B cell (primary cell): ENCODE results near the gene NPAS2. TPM values are rescaled to one million over a fixed set of nuclear protein-coding genes. Genes with fewer than 3 reads are reported as not detected.

Experiments
- ATAC-seq: fragments of 200-7000 bp; cut with Tn5 transposase; one replicate; pipeline ENCODE4 v1.10.0; 2021; ENCODE audit warnings: low read depth, mild to moderate bottlenecking, moderate number of reproducible peaks, moderate library complexity
- CTCF ChIA-PET: fragments of 350-600 bp; sonication (Branson Sonifier 250); formaldehyde crosslinking; loops from one replicate; lab custom pipeline; 2021; ENCODE audit warnings: antibody characterized with exemption, inconsistent platforms; lab: Charles Lee
- POLR2A ChIA-PET: fragments of 350-600 bp; sonication (Branson Sonifier 250); formaldehyde crosslinking; loops from one replicate; lab custom pipeline; 2021; ENCODE audit warnings: antibody characterized with exemption; lab: Charles Lee
- DNase-seq: peaks from one replicate; pipeline ENCODE4 v3.0.0; 2013
- H2AFZ ChIP-seq: 2 replicates; pipeline ENCODE4 v1.6.1; 2012; ENCODE audit warnings: mild to moderate bottlenecking, low read depth, low read length; ENCODE audit not compliant: insufficient read depth, poor library complexity, severe bottlenecking
- H3K27ac ChIP-seq, 2 donors: 1 replicate in 1 of 2; 2 replicates in 1 of 2; pipeline ENCODE4 v1.5.1; 2012 to 2013; ENCODE audit warnings: low read length in 2 of 2, mild to moderate bottlenecking in 2 of 2, moderate library complexity in 1 of 2
- H3K27me3 ChIP-seq, 4 experiments: fragments of 200-600 bp in 1 of 4; sonication (generic) in 1 of 4; replicated peaks in 1 of 4; 1 replicate in 2 of 4; 2 replicates in 2 of 4; pipeline versions ENCODE4 v1.6.1 to v1.7.0; 2013 to 2016; ENCODE audit warnings: low read length in 3 of 4, mild to moderate bottlenecking in 2 of 4, mixed read lengths in 1 of 4, moderate library complexity in 1 of 4; ENCODE audit not compliant: insufficient read depth in 4 of 4, control insufficient read depth in 3 of 4; ENCODE audit errors: control extremely low read depth in 1 of 4
- H3K36me3 ChIP-seq, 2 experiments: replicated peaks in 1 of 2; 1 replicate in 1 of 2; 2 replicates in 1 of 2; pipeline versions ENCODE4 v1.6.1 to v1.7.1; 2013; ENCODE audit warnings: low read length in 1 of 2; ENCODE audit not compliant: insufficient read depth in 2 of 2, control insufficient read depth in 1 of 2; ENCODE audit errors: control extremely low read depth in 1 of 2, extremely low read depth in 1 of 2
- H3K4me1 ChIP-seq, 2 donors: fragments of 200-600 bp in 1 of 2; sonication (generic) in 1 of 2; 1 replicate in 1 of 2; 2 replicates in 1 of 2; pipeline versions ENCODE4 v1.5.1 to v1.6.1; 2013 to 2017; ENCODE audit warnings: low read length in 2 of 2; ENCODE audit not compliant: control insufficient read depth in 2 of 2, insufficient read depth in 2 of 2
- H3K4me2 ChIP-seq: replicated peaks from 2 replicates; pipeline ENCODE3; 2012; ENCODE audit warnings: mild to moderate bottlenecking, low read depth, low read length; ENCODE audit not compliant: poor library complexity, severe bottlenecking
- H3K4me3 ChIP-seq, 5 experiments: fragments of 200-600 bp in 1 of 5; sonication (generic) in 1 of 5; 1 replicate in 3 of 5; 2 replicates in 2 of 5; pipeline versions ENCODE4 v1.5.1 to v1.7.0; 2011 to 2016; ENCODE audit warnings: low read length in 4 of 5, mild to moderate bottlenecking in 4 of 5, low read depth in 2 of 5, control low read depth in 1 of 5, moderate library complexity in 1 of 5; ENCODE audit not compliant: insufficient read depth in 1 of 5; ENCODE audit errors: control extremely low read depth in 1 of 5, extremely low read depth in 1 of 5
- H3K79me2 ChIP-seq: fragments of 200-600 bp; sonication (generic); one replicate; pipeline ENCODE4 v1.6.0; 2016; ENCODE audit warnings: low read length; ENCODE audit not compliant: control insufficient read depth, insufficient read depth
- H3K9ac ChIP-seq: fragments of 200-600 bp; sonication (generic); 2 replicates; pipeline ENCODE4 v1.6.1; 2017; ENCODE audit warnings: mild to moderate bottlenecking, low read length, moderate library complexity
- H3K9me3 ChIP-seq, 3 donors: one replicate each; pipeline versions ENCODE4 v1.6.1 to v1.7.1; 2013; ENCODE audit warnings: low read length in 2 of 3; ENCODE audit not compliant: control insufficient read depth in 2 of 3, insufficient read depth in 1 of 3; ENCODE audit errors: control extremely low read depth in 1 of 3
- H4K20me1 ChIP-seq: 2 replicates; pipeline ENCODE4 v1.6.0; 2012; ENCODE audit warnings: mild to moderate bottlenecking, low read length; ENCODE audit not compliant: insufficient read depth, control insufficient read depth, poor library complexity, severe bottlenecking
- H3K27ac Mint-ChIP-seq: one replicate; pipeline ENCODE4 v1.8.0; 2021; ENCODE audit warnings: mixed read lengths
- H3K27me3 Mint-ChIP-seq: one replicate; pipeline ENCODE4 v1.8.0; 2021; ENCODE audit warnings: mixed read lengths
- H3K4me1 Mint-ChIP-seq: one replicate; pipeline ENCODE4 v1.8.0; 2021; ENCODE audit warnings: mixed read lengths
- H3K4me3 Mint-ChIP-seq: one replicate; pipeline ENCODE4 v1.8.0; 2021; ENCODE audit warnings: mixed read lengths
- H3K9me3 Mint-ChIP-seq: one replicate; pipeline ENCODE4 v1.8.0; 2022; ENCODE audit warnings: mixed read lengths; ENCODE audit not compliant: insufficient read depth
- EZH2 ChIP-seq: IDR thresholded peaks from 2 replicates; pipeline ENCODE4 v1.6.1; 2012; ENCODE audit warnings: borderline replicate concordance, low read depth, mild to moderate bottlenecking, moderate library complexity, low read length; ENCODE audit not compliant: insufficient read depth, poor library complexity, severe bottlenecking
- WGBS: methylation state at CpG from one replicate; pipeline ENCODE4 v1.1.5; 2013; ENCODE audit warnings: missing lambda C conversion rate; ENCODE audit not compliant: insufficient coverage; 5-methylcytosine and 5-hydroxymethylcytosine counted together
- intact Hi-C: fragments of 100-400 bp; cut with micrococcal nuclease; formaldehyde crosslinking; loops from one replicate; pipeline ENCODE4 v1.10.0; 2022
- polyA plus RNA-seq: library from polyadenylated mRNA; depleted of rRNA; stranded (reverse); fragments of >200 nt; gene quantifications from 2 replicates; pipeline ENCODE4 v1.2.3, GENCODE V29; 2012
- total RNA-seq, 2 donors: library from RNA; stranded (reverse); fragments of 120-200 nt in 1 of 2; gene quantifications; 1 replicate in 1 of 2; 2 replicates in 1 of 2; pipeline versions ENCODE4 v1.2.3 to v1.2.4, GENCODE V29; 2013 to 2022
- TF ChIP-seq, protein P1 (sequence below): fragments of 200-600 bp; IDR thresholded peaks from one replicate; pipeline ENCODE4 v1.8.0; 2022; ENCODE audit warnings: antibody characterized with exemption, mild to moderate bottlenecking

Gene NPAS2
- total and polyA plus RNA-seq, 2 donors (not counting 1 experiment from before 2014, with no cell fraction given) = not detected

- ChIA-PET CTCF (no interaction called here), POLR2A (no interaction called here)
- no peak overlapping the region for H2AFZ ChIP-seq
- no peak overlapping the region for H3K4me3 ChIP-seq
- Mint-ChIP-seq H3K4me1 (no peaks in the 10 kb centered on the region), H3K27me3 (peaks cover 34% of the 10 kb centered on the region), H3K27ac (no peak overlapping the region), H3K4me3 (no peak overlapping the region), H3K9me3 (no peaks in the 10 kb centered on the region)
- H3K36me3 ChIP-seq = no peaks in the 10 kb centered on the region
- H3K27me3 ChIP-seq = peaks cover 0 to 18% (median 2%) of the 10 kb centered on the region in 4 experiments
- no peak overlapping the region for H3K4me2 ChIP-seq
- H3K27ac ChIP-seq = no peak overlapping the region
- 30% methylated on average over 14 of the region's 16 CpGs for WGBS
- no peaks in the 10 kb centered on the region for H3K4me1 ChIP-seq
- intact Hi-C loops = no loop called here
- ATAC-seq = no peak
- no peak for DNase-seq
- no peaks in the 10 kb centered on the region for H3K79me2 ChIP-seq
- TF ChIP-seq, protein P1, sequence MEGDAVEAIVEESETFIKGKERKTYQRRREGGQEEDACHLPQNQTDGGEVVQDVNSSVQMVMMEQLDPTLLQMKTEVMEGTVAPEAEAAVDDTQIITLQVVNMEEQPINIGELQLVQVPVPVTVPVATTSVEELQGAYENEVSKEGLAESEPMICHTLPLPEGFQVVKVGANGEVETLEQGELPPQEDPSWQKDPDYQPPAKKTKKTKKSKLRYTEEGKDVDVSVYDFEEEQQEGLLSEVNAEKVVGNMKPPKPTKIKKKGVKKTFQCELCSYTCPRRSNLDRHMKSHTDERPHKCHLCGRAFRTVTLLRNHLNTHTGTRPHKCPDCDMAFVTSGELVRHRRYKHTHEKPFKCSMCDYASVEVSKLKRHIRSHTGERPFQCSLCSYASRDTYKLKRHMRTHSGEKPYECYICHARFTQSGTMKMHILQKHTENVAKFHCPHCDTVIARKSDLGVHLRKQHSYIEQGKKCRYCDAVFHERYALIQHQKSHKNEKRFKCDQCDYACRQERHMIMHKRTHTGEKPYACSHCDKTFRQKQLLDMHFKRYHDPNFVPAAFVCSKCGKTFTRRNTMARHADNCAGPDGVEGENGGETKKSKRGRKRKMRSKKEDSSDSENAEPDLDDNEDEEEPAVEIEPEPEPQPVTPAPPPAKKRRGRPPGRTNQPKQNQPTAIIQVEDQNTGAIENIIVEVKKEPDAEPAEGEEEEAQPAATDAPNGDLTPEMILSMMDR = no peak
- no peak for TF ChIP-seq EZH2
- no peak overlapping the region for H3K9ac ChIP-seq
- H4K20me1 ChIP-seq = no peaks in the 10 kb centered on the region
- H3K9me3 ChIP-seq = no peaks in the 10 kb centered on the region
Observed at GRCh38 chr2:100835006-100835659, 15.2 kb downstream of the NPAS2 start.

- no peak for ATAC-seq
- Histone ChIP-seq H3K9me3 (peaks cover 0 to 7% (median 0%) of the 10 kb centered on the region in 3 donors), H3K9ac (no peak overlapping the region), H3K79me2 (no peaks in the 10 kb centered on the region), H3K27me3 (peaks cover 0 to 12% (median 3%) of the 10 kb centered on the region in 4 experiments), H4K20me1 (no peaks in the 10 kb centered on the region), H3K27ac (no peak overlapping the region), H2AFZ (no peak overlapping the region), H3K4me2 (no peak overlapping the region), H3K4me1 (no peaks in the 10 kb centered on the region), H3K4me3 (no peak overlapping the region), H3K36me3 (no peaks in the 10 kb centered on the region)
- POLR2A ChIA-PET = no interaction called here
- Mint-ChIP-seq H3K4me1 (no peaks in the 10 kb centered on the region), H3K27ac (no peak overlapping the region), H3K9me3 (no peaks in the 10 kb centered on the region), H3K4me3 (no peak overlapping the region), H3K27me3 (peaks cover 50% of the 10 kb centered on the region)
- TF ChIP-seq, protein P1 = no peak
- no peak for TF ChIP-seq EZH2
- DNase-seq = no peak
- intact Hi-C loops = no loop called here
- CTCF ChIA-PET = no interaction called here
- 74% methylated on average over 6 of the region's 7 CpGs for WGBS
Observed at GRCh38 chr2:100840519-100840918, 20.6 kb downstream of the NPAS2 start.
